MM.1S (cell line): ENCODE results near the gene CMTM4.

Source experiments
- DNase-seq: peaks from one replicate; pipeline ENCODE4 v3.0.0-alpha.2; 2015
- H2AFZ ChIP-seq: fragments of 300-600 bp; sonication (generic); 2 replicates; pipeline ENCODE4 v1.6.0; 2016; ENCODE audit warnings: antibody characterized with exemption, low read length
- H3F3A ChIP-seq: fragments of 300-600 bp; sonication (generic); 2 replicates; pipeline ENCODE4 v1.6.1; 2016; ENCODE audit warnings: mild to moderate bottlenecking, antibody characterized with exemption, low read length, moderate library complexity, mixed read lengths; ENCODE audit not compliant: insufficient read depth
- H3K27ac ChIP-seq: fragments of 300-600 bp; sonication (generic); 2 replicates; pipeline ENCODE4 v1.5.1; 2016; ENCODE audit warnings: mild to moderate bottlenecking, low read length
- H3K27me3 ChIP-seq: fragments of 300-600 bp; sonication (generic); replicated peaks from 2 replicates; pipeline ENCODE4 v1.6.0; 2016; ENCODE audit warnings: low read length; ENCODE audit not compliant: insufficient read depth
- H3K36me3 ChIP-seq: fragments of 300-600 bp; sonication (generic); replicated peaks from 2 replicates; pipeline ENCODE4 v1.6.1; 2016; ENCODE audit warnings: mild to moderate bottlenecking, low read length, mixed read lengths; ENCODE audit not compliant: insufficient read depth
- H3K4me1 ChIP-seq: fragments of 300-600 bp; sonication (generic); 2 replicates; pipeline ENCODE4 v1.6.1; 2016; ENCODE audit warnings: low read length, mixed read lengths
- H3K4me2 ChIP-seq: fragments of 300-600 bp; sonication (generic); 2 replicates; pipeline ENCODE4 v1.6.0; 2016; ENCODE audit warnings: low read depth, low read length
- H3K4me3 ChIP-seq: fragments of 300-600 bp; sonication (generic); 2 replicates; pipeline ENCODE4 v1.5.1; 2016; ENCODE audit warnings: low read length, mixed read lengths
- H3K79me2 ChIP-seq: fragments of 300-600 bp; sonication (generic); 2 replicates; pipeline ENCODE4 v1.6.1; 2016; ENCODE audit warnings: mixed run types, low read length, mixed read lengths
- H3K9ac ChIP-seq: fragments of 300-600 bp; sonication (generic); 2 replicates; pipeline ENCODE4 v1.6.1; 2016; ENCODE audit warnings: low read length, mixed read lengths
- H3K9me2 ChIP-seq: fragments of 300-600 bp; sonication (generic); replicated peaks from 2 replicates; pipeline ENCODE4 v1.6.1; 2016; ENCODE audit warnings: mild to moderate bottlenecking, low read length, mixed read lengths; ENCODE audit not compliant: insufficient read depth
- H3K9me3 ChIP-seq: fragments of 300-600 bp; sonication (generic); replicated peaks from 2 replicates; pipeline ENCODE4 v1.6.1; 2016; ENCODE audit warnings: mild to moderate bottlenecking, low read length, mixed read lengths; ENCODE audit not compliant: insufficient read depth
- H4K20me1 ChIP-seq: fragments of 300-600 bp; sonication (generic); 2 replicates; pipeline ENCODE4 v1.6.1; 2016; ENCODE audit warnings: mild to moderate bottlenecking, low read length, moderate library complexity, mixed read lengths; ENCODE audit not compliant: insufficient read depth
- CTCF ChIP-seq: fragments of 300-600 bp; sonication (generic); IDR thresholded peaks from 2 replicates; pipeline ENCODE4 v1.5.1; 2016; ENCODE audit warnings: antibody characterized with exemption, low read length, mixed read lengths
- EZH2 ChIP-seq: fragments of 300-600 bp; sonication (generic); optimal IDR thresholded peaks from 2 replicates; pipeline ENCODE3; 2017; ENCODE audit warnings: low read depth, mild to moderate bottlenecking, antibody characterized with exemption, low read length, mixed read lengths
- EZH2phosphoT487 ChIP-seq: fragments of 300-600 bp; sonication (generic); IDR thresholded peaks from 2 replicates; pipeline ENCODE4 v1.6.1; 2018; ENCODE audit warnings: antibody characterized with exemption, low read length

Gene CMTM4

GRCh38 chr16:66741169-66741900 is 44.8 kb upstream of the CMTM4 start:
- Histone ChIP-seq H3K27me3 (no peaks in the 10 kb centered on the region), H2AFZ (no peak overlapping the region), H3K9ac (no peak overlapping the region), H3K4me3 (no peak overlapping the region), H3K36me3 (peaks cover 12% of the 10 kb centered on the region), H3K4me1 (peaks cover 5% of the 10 kb centered on the region), H3K9me2 (no peaks in the 10 kb centered on the region), H3K4me2 (no peak overlapping the region), H4K20me1 (peaks cover 5% of the 10 kb centered on the region; the same call in 1 of the 2 replicates), H3K27ac (no peak overlapping the region), H3K79me2 (peaks cover 65% of the 10 kb centered on the region), H3F3A (peaks cover 4% of the 10 kb centered on the region; the same call in 1 of the 2 replicates), H3K9me3 (no peaks in the 10 kb centered on the region)
- TF ChIP-seq EZH2: no peak
- no peak for TF ChIP-seq EZH2phosphoT487
- TF ChIP-seq CTCF: no peak
- DNase-seq: no peak

- TF ChIP-seq EZH2phosphoT487: no peak
- TF ChIP-seq CTCF: no peak
- TF ChIP-seq EZH2: no peak
- peaks cover 5% of the 10 kb centered on the region; the same call in 1 of the 2 replicates for H4K20me1 ChIP-seq
- no peaks in the 10 kb centered on the region for H3K4me1 ChIP-seq
- peaks cover 6% of the 10 kb centered on the region; the same call in 1 of the 2 replicates for H3K36me3 ChIP-seq
- no peak for DNase-seq
- H3K79me2 ChIP-seq: peaks cover 57% of the 10 kb centered on the region
- H3K4me2 ChIP-seq: no peak overlapping the region
- no peak overlapping the region for H3K27ac ChIP-seq
- H3F3A ChIP-seq: no peaks in the 10 kb centered on the region
- no peak overlapping the region for H2AFZ ChIP-seq
- H3K9me2 ChIP-seq: no peaks in the 10 kb centered on the region
- H3K9me3 ChIP-seq: no peaks in the 10 kb centered on the region
- H3K9ac ChIP-seq: no peak overlapping the region
- H3K4me3 ChIP-seq: no peak overlapping the region
- no peaks in the 10 kb centered on the region for H3K27me3 ChIP-seq
Observed at GRCh38 chr16:66740533-66740932, 44.0 kb upstream of the CMTM4 start.

GRCh38 chr16:66740010-66740409 is 43.5 kb upstream of the CMTM4 start:
- H3K36me3 ChIP-seq: peaks cover 6% of the 10 kb centered on the region; the same call in 1 of the 2 replicates
- H3K9ac ChIP-seq: no peak overlapping the region
- H3K4me2 ChIP-seq: no peak overlapping the region
- no peaks in the 10 kb centered on the region for H3K9me2 ChIP-seq
- no peaks in the 10 kb centered on the region for H3K9me3 ChIP-seq
- peaks cover 52% of the 10 kb centered on the region for H3K79me2 ChIP-seq
- H3K27ac ChIP-seq: no peak overlapping the region
- no peaks in the 10 kb centered on the region for H3K27me3 ChIP-seq
- no peak overlapping the region for H2AFZ ChIP-seq
- TF ChIP-seq EZH2phosphoT487: no peak
- peak; percentile 75 for TF ChIP-seq CTCF
- no peak for TF ChIP-seq EZH2
- H3K4me1 ChIP-seq: no peaks in the 10 kb centered on the region
- H3K4me3 ChIP-seq: no peak overlapping the region
- H4K20me1 ChIP-seq: peaks cover 5% of the 10 kb centered on the region; the same call in 1 of the 2 replicates
- H3F3A ChIP-seq: no peaks in the 10 kb centered on the region
- DNase-seq: peak; percentile 39
